GM19372 (cell line): ENCODE results near the gene SMG7.

ENCODE experiments used
- ATAC-seq: cut with Tn5 transposase; IDR thresholded peaks from one replicate; pipeline ENCODE4 v1.9.1; 2021; ENCODE audit warnings: mild to moderate bottlenecking, low read depth, moderate library complexity; ENCODE audit not compliant: unreplicated experiment

SMG7 gene

DNA sequence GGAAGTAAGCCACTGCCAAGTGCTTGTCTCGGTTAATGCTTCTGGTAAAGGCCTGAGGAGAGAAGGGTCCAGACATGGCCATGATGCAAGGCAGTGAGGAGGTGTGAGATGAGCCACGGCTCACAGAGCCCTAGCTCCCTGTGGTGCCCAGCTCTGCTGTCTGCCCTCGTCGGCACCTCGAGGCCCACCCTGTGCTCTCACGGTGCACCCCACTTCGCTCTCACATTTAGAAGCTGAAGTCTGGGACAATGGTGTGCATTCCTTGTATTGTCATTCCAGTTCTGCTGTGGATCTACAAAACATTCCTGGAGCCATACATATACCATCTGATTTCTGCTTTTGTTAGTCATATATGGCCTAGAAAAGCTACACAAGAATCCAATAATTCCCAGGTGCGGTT is 114.6 kb downstream of the SMG7 start:
- ATAC-seq, result no peak

DNA sequence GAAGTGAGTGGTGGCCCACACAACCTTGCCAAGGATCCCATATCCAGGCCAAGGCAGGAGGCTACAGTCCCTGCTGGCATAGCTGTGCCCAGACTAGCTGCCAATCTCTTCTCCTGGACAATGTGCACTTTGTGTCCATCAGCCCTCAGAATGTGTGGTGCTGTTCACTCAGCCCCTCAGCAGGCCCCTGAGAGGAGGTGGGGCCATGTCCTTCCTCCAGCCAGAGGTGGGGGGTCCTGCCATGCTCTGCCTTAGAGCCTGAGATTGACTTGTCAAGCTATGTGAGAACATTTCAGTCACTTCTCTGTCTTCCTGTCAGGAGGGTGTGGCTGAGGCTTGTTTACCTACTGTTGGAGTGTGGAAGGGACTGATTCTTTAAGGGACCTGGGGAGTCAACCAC is 116.5 kb downstream of the SMG7 start:
- no peak for ATAC-seq

DNA sequence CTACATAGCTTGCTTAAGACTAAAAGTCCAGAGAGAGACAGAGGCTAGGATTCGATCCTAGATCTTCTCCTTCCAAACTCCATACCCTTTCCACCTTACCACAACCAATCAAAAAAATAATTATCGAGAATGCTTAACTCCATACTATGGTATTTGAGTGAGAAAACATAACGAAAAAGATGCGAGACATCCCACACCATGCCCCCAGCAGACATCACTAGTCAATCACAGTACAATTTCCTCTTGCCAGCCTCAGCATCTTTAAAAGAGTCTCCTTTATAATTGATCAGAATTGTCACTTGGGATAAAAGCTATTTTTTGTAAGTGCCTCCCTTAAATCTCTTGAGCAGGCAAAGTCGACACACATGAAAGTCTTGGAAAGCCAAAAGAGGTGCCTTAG is 117.1 kb downstream of the SMG7 start:
- no peak for ATAC-seq

DNA sequence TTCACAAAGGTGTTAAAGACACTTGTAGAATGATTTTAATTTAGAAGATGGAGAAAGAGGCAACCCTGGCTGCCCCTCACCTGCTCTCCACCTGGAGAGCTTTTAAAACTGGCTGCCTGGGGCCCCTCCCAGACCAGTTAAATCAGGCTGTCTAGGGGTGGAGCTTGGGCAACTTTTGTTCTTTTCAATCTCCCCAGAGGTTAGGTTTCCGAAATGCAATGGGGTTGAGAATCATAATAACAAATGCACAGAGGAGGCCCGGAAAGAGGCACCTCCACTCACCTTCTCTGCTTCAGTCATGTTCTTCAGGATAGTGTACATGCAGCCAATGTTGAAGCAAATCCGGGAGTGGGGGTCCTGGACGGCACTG is 117.6 kb downstream of the SMG7 start:
- no peak for ATAC-seq

DNA sequence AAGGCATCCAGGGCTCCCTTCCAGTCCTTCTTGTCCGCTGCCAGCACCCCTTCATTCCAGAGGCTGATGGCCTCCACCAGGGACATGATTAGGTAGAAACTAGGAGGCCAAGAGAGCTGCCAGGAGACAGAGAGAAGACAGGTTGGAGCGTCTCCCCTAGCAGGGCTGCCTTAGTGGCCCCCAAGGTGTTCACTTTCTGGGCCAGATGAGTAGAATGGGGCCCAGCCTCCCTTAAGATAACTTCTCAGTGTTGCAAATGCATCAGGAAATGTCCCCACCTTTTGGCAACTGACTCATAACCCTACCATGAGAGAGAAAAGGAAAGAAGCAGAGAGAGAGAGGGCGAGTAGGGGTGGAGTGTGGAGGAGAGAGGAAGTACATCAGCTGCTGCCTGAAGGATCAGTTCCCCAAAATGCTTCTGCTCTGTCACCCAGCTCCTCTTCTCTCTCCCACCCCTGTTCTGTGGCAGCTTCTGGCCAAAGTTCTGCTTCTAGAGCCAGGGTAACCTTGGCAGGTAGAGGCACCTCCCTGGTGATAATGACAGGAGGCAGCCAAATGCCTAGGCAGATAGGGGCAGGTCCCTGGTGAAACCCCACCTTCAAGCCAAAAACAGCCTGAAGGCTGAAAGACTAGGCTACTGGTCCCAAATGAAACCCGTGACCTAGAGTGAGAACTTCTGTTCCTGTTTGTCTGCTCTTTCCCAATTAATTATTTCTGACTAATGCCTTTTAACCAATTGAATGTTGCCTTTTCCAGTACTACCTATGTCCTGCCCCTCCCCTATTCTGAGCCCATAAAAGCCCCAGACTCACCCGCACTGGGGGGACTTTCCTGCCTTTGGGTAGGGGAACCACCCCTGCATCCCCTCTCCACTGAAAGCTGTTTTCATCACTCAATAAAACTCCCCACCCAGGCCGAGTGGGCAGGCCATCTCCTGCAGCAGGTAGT is 118.2 kb downstream of the SMG7 start, which contains the start of gene NCF2:
Gene NCF2 (minus strand): TSS at position 216 of the 948 bp plus-strand sequence. CDS start 130 bp downstream, at position 86.
- peak; percentile 72 for ATAC-seq

DNA sequence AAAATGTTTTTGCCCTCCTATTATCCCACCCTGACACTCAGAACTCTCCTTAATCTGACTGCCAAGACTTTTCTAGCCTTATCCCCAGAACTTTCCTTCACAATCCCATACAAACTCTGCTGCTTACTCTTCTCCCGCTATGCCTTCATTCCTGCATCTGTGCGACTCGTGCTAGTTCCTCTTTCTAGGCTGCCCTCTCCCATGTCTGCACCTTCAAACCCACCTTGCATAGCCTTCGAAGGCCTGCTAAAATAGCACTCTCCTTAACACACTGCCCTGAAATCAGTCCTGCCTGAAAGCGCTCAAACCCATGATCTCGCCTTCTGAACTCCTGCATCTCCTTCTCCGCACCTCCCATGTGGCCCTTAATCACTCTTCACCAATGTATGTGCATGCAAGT is 120.4 kb downstream of the SMG7 start:
- no peak for ATAC-seq

- peak; percentile 41 for ATAC-seq
These were observed 121.1 kb downstream of the SMG7 start for GRCh38 chr1:183593356-183593755.

GRCh38 chr1:183595537-183595936 is 123.2 kb downstream of the SMG7 start:
- ATAC-seq, result no peak

GRCh38 chr1:183596500-183596899 is 124.2 kb downstream of the SMG7 start:
- ATAC-seq, result no peak

DNA sequence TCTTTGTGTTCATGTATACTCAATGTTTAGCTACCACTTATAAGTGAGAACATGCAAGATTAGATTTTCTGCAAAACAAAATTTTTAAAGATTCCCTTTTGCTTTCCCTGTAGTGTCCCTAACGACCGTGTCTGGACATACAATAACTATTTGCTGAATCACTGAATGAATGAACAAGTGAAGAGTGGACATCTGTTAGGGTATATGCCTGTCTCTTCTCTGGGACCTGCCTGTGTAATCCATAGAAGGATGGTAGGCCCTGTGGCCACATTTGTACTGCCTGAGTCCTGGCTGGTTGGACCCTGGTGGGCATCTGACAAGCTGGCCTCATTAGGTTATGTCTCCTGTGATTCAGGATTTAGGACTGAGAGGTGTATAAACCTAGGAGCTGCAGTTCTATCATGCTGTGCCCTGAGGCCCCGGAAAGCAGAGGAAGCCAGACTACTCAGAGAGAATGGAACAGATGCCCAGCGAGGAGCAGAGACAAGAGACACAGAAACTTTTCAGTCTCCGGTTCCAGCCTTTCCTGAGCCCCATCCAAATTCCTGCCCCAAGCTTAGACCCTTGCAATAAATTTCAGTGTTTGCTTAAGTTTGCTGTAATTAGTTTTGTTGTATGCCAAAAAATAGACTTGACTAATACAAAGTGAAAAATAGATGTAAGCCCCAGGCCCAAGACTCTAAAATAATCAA is 125.5 kb downstream of the SMG7 start:
- ATAC-seq, result no peak

DNA sequence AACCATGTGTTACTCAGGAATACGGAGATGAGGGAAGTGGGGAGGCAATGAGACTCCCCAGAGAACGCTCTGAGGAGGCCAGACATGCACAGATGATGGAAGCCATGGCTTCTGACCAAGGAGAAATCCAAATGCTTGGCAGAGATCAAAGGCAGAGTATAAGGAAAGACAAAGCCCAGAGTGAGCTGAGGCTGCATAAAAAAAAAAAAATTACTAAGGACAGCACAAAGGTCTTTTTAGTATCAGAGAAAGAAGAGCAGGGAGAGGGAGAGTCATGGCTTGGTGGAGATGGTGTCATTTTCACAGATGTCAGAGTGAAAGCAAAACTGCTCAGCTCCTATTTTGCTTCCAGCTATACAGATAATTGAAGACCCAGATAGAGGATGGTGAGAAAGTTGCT is 126.1 kb downstream of the SMG7 start:
- ATAC-seq, result no peak

GRCh38 chr1:183600136-183600535 is 127.8 kb downstream of the SMG7 start:
- ATAC-seq, result no peak

GRCh38 chr1:183600634-183601033 is 128.3 kb downstream of the SMG7 start:
- ATAC-seq, result no peak

DNA sequence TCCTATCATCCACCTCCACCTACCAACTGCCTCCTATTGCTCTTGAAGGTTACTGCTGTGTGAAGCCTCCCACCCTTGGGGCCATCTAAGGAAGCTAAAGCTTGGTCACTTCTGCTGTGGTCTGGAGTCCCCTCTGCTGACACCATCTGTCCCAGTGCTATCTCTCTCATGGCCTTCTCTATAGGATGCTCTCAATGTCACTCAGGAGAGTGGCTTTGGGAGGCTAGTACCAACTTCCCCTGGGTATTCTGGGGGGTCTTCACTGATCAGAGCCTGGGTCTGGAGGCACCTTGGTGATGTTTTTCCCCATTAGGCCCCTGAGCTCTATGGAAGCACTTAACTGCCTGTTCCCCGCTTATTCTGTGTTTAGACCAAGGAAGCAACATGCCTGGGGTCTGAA is 130.2 kb downstream of the SMG7 start:
- no peak for ATAC-seq
